Ureter (tissue), 1 donor: Measurements from ENCODE around the gene DKK3. TPM values are rescaled to one million over a fixed set of nuclear protein-coding genes. Genes with fewer than 3 reads are reported as not detected.

ENCODE experiments used
- DNase-seq: peaks from one replicate; pipeline ENCODE4 v3.0.0-alpha.2; 2020; ENCODE audit warnings: low spot score
- total RNA-seq: library from RNA; stranded (reverse); gene quantifications from one replicate; pipeline ENCODE4 v1.2.4, GENCODE V29; 2023
- donor health status: DM: yes; HTN: yes; CAD: no.

DKK3 gene
- total RNA-seq, 1 donor from 2014 or later = 74.6 TPM

- DNase-seq = no peak
Measured at GRCh38 chr11:12005061-12005460, 3.4 kb downstream of the DKK3 start.

- no peak for DNase-seq
Measured at GRCh38 chr11:12003815-12004214, 4.6 kb downstream of the DKK3 start.

GRCh38 chr11:12003336-12003735 is 5.1 kb downstream of the DKK3 start:
- DNase-seq = no peak

GRCh38 chr11:12001186-12001585 is 7.2 kb downstream of the DKK3 start:
- DNase-seq = no peak

- no peak for DNase-seq
Measured at GRCh38 chr11:11998091-11998781, 10.2 kb downstream of the DKK3 start.

GRCh38 chr11:11997049-11997322 is 11.4 kb downstream of the DKK3 start:
- no peak for DNase-seq

- DNase-seq = no peak
Measured at GRCh38 chr11:11996321-11997048, 11.9 kb downstream of the DKK3 start.

GRCh38 chr11:11995601-11996000 is 12.8 kb downstream of the DKK3 start:
- DNase-seq = no peak

- DNase-seq = no peak
Measured at GRCh38 chr11:11993839-11994238, 14.6 kb downstream of the DKK3 start.

- DNase-seq = no peak
Measured at GRCh38 chr11:11992257-11993212, 15.9 kb downstream of the DKK3 start.

- peak; percentile 22 for DNase-seq
Measured at GRCh38 chr11:11989774-11990744, 18.4 kb downstream of the DKK3 start.

GRCh38 chr11:11988681-11989261 is 19.7 kb downstream of the DKK3 start:
- no peak for DNase-seq

GRCh38 chr11:11988099-11988651 is 20.3 kb downstream of the DKK3 start:
- peak; percentile 39 for DNase-seq

GRCh38 chr11:11987503-11988022 is 20.9 kb downstream of the DKK3 start:
- no peak for DNase-seq

GRCh38 chr11:11985954-11986949 is 22.2 kb downstream of the DKK3 start:
- no peak for DNase-seq

GRCh38 chr11:11985016-11985715 is 23.3 kb downstream of the DKK3 start:
- no peak for DNase-seq

- no peak for DNase-seq
Measured at GRCh38 chr11:11984563-11984962, 23.9 kb downstream of the DKK3 start.

- DNase-seq = no peak
Measured at GRCh38 chr11:11983427-11983826, 25.0 kb downstream of the DKK3 start.
